Choroid plexus epithelial cell (primary cell): ENCODE data around the gene ABTB2.

Source experiments
- DNase-seq: peaks from one replicate; pipeline ENCODE4 v3.0.0-alpha.2; 2010; ENCODE audit warnings: low read depth
- H3K4me3 ChIP-seq: 2 replicates; pipeline ENCODE4 v1.5.1; 2011; ENCODE audit warnings: low read depth, mild to moderate bottlenecking, control low read depth, low read length, moderate library complexity
- CTCF ChIP-seq: conservative IDR thresholded peaks from 2 replicates; pipeline ENCODE4 v1.5.1; 2011; ENCODE audit warnings: low read depth, mild to moderate bottlenecking, control low read depth, inconsistent platforms, low read length, moderate library complexity

Gene ABTB2

GRCh38 chr11:34188181-34188580, 169.6 kb downstream of the ABTB2 start:
- no peak for TF ChIP-seq CTCF
- DNase-seq = no peak
- no peak overlapping the region for H3K4me3 ChIP-seq

- no peak for DNase-seq
- H3K4me3 ChIP-seq = no peak overlapping the region
- TF ChIP-seq CTCF = no peak
These were observed 171.6 kb downstream of the ABTB2 start for GRCh38 chr11:34185926-34186841.

GRCh38 chr11:34184505-34185015, 173.2 kb downstream of the ABTB2 start:
- no peak for DNase-seq
- no peak overlapping the region for H3K4me3 ChIP-seq
- TF ChIP-seq CTCF = no peak

- no peak for TF ChIP-seq CTCF
- H3K4me3 ChIP-seq = no peak overlapping the region
- DNase-seq = no peak
These were observed 173.9 kb downstream of the ABTB2 start for GRCh38 chr11:34183848-34184391.

- TF ChIP-seq CTCF = no peak
- H3K4me3 ChIP-seq = no peak overlapping the region
- DNase-seq = no peak
These were observed 174.7 kb downstream of the ABTB2 start for GRCh38 chr11:34182921-34183685.

- no peak for TF ChIP-seq CTCF
- no peak overlapping the region for H3K4me3 ChIP-seq
- no peak for DNase-seq
These were observed 175.4 kb downstream of the ABTB2 start for GRCh38 chr11:34182425-34182824.
